ENCODE measurements around the gene RUVBL1. TPM values are rescaled to one million over a fixed set of nuclear protein-coding genes. Genes with fewer than 3 reads are reported as not detected.

Gene RUVBL1
- total and polyA plus RNA-seq, 10 of the 15 experiments (the other 5 are each of a cell fraction or from before 2014, with no cell fraction given): 15.2 to 142 (median 84.2) TPM

GRCh38 chr3:128098234-128098633, 25.4 kb downstream of the RUVBL1 start (continued):
- TF ChIP-seq BCLAF1 (IDR thresholded peaks at IDR 0.05) (no peak), NKRF (conservative IDR thresholded peaks at IDR 0.05) (no peak)

- RAD21 ChIA-PET (ENCODE audit: unreplicated experiment): interaction anchor here (0.8 to 3.8 kb wide), 12 partner anchors 11 to 511 kb away, joined by 3 to 36 read pairs (median 4); partner anchors contain the start of gene RUVBL1
- Histone ChIP-seq H3K9ac (ENCODE audit: control insufficient read depth, insufficient read depth, low read length) (no peak overlapping the region), H3K27me3 (replicated peaks in 1 of 2; ENCODE audit: control insufficient read depth in 2 of 2, insufficient read depth in 2 of 2, low read length in 1 of 2) (no peaks in the 10 kb centered on the region), H3K79me2 (ENCODE audit: control insufficient read depth, insufficient read depth, low read length) (no peaks in the 10 kb centered on the region), H3K27ac (ENCODE audit: control insufficient read depth, insufficient read depth) (no peak overlapping the region; the same call in none of the 2 replicates), H4K20me1 (ENCODE audit: control insufficient read depth, insufficient read depth) (no peaks in the 10 kb centered on the region; the same call in 1 of the 2 replicates), H2AFZ (ENCODE audit: control insufficient read depth, low read depth, low read length) (no peak overlapping the region), H3K9me3 (replicated peaks; ENCODE audit: control insufficient read depth, insufficient read depth, low read length) (no peaks in the 10 kb centered on the region), H3K4me1 (ENCODE audit: control insufficient read depth, insufficient read depth, low read length) (no peaks in the 10 kb centered on the region), H3K4me2 (ENCODE audit: control insufficient read depth, insufficient read depth) (no peak overlapping the region), H3K36me3 (ENCODE audit: control insufficient read depth in 2 of 2, insufficient read depth in 2 of 2, low read length in 1 of 2) (peaks cover 24 to 28% of the 10 kb centered on the region in 2 experiments), H3K4me3 (no peak overlapping the region)
- WGBS (ENCODE audit: insufficient coverage, insufficient replicate concordance, low lambda C conversion rate, missing lambda C conversion rate): 81% methylated on average over 5 of the region's 6 CpGs
- CTCF ChIA-PET: interaction anchor here (0.6 to 9.0 kb wide), 26 partner anchors 9 to 554 kb away, joined by 3 to 115 read pairs (median 4); partner anchors contain the start of gene RUVBL1
- SMC1A ChIA-PET (ENCODE audit: uncharacterized antibody, unreplicated experiment): interaction anchor here (0.6 to 5.1 kb wide), 11 partner anchors 16 to 510 kb away, joined by 3 to 53 read pairs (median 4); partner anchors contain the start of gene RUVBL1
- DNase-seq (ENCODE audit: low read depth, low spot score) (no peak), ATAC-seq (peak; percentile 100), FAIRE-seq (peak; percentile 97)
- in situ Hi-C loops (cut with MboI): loop anchor here (10.0 to 25.0 kb wide), 2 partner anchors 400 to 517 kb away; partner anchors contain the start of gene GATA2
- POLR2A ChIA-PET: interaction anchor here (0.5 to 1.2 kb wide), 2 partner anchors 8 to 1113 kb away, joined by 3 to 4 read pairs; no protein-coding TSS in a partner anchor
- intact Hi-C loops (cut with micrococcal nuclease; ENCODE audit: unreplicated experiment): loop anchor here (1.0 to 5.0 kb wide), 4 partner anchors 38 to 402 kb away; no protein-coding TSS in a partner anchor
- no TSS peak for BruUV-seq (replicated peaks)
- TF ChIP-seq BHLHE40 (IDR thresholded peaks at IDR 0.05; ENCODE audit: borderline replicate concordance in 1 of 2, low read depth in 2 of 2, low read length in 1 of 2) (0 out of 4 replicates have a peak, but pooled peaks of 1 of the 2 experiments have one; percentile 21), BCLAF1 (IDR thresholded peaks at IDR 0.05) (no peak), SMARCA5 (IDR thresholded peaks at IDR 0.05) (no peak; the same call in 1 of the 2 replicates), RB1 (IDR thresholded peaks at IDR 0.05; ENCODE audit: borderline replicate concordance) (0 out of 2 replicates have a peak, but pooled peaks have one; percentile 53), RFX5 (IDR thresholded peaks at IDR 0.05; ENCODE audit: low read depth, low read length) (peak; percentile 7; the same call in 1 of the 2 replicates), PRDM15 (CRISPR knock-in tag; IDR thresholded peaks at IDR 0.05) (no peak)
Observed at GRCh38 chr3:128095222-128095703, 28.3 kb downstream of the RUVBL1 start.
